Measurements from ENCODE around the gene CRACDL.

CRACDL gene

DNA sequence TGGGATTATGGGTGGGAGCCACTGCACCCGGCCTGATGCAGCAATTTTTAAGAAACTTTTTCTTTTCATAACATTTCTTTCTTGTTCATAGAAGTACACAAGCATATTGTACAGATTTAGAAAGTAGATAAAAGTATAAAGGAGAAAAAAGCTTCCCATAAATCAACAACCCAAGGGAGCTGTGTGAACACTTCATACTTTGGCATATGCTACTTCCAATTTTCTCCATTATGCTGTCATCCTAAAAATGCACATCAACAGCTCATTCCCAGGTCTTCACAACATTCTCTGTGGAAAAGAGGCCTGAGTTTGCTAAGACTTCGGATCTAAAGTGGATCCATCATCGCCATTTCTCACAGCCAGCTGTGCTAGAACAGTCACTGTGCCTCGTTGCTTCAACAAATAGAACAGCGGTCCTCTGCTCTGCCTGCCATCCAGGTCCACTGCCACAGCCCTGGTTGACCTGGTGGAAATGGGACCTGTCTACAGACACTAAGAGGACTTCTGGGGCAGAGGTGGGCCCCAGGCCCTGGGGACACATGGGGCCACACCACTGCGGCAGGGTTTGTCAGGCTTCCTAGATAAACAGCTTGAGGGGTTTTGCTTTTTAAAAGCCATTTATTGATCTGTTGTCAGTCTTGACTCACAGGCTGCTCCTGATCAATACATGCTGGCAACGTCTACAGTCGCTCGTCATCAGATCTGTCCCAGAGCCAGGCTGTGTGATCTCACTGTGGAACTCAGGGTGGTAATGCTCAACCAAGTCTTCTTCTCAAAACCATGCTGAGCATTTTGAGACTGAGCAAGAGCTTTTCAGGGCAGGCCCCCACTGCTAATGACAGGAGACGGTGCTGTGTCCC is 132.4 kb downstream of the CRACDL start:
- no peak for DNase-seq (ENCODE audit: low read depth in 2 of 2)

DNA sequence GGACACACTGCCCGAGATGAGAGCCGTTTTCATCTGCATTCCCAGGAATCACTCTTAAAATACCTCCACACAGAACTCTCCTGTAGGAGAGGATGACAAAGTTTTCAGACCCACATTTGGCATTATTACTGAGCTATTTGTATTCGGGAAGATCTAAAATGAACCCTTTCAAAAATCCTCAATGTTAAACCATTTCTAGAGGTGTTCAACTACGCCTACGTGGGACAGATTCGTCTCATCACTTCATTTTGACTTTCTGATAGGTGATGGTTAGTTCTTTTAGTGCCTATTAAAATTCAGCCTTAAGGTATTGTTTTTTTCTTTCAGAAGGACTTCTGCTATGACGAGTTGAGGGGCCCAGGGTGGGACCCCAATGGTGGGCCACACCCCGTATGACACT is 133.7 kb downstream of the CRACDL start:
- DNase-seq (ENCODE audit: low read depth in 2 of 2), result no peak

DNA sequence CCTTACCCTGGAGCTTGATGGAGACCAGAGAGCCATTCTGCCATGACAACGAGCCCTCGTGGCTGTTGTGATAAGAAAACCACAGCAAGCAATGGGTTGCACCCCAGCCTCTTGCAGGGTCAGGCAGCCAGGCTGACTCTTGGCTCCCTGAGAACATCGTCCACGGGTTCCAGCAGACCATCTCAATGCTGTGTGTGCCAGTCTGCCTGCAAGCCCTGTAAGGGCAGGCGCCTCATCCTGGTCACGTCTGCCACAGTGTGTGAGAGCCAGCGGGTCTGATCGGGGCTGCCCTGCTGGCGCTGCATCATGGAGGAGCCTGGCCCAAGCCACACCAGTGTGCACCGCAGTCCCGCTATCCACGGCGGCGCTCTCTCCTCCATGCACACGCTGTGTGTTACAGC is 134.1 kb downstream of the CRACDL start:
- no peak for DNase-seq (ENCODE audit: low read depth in 2 of 2)

DNA sequence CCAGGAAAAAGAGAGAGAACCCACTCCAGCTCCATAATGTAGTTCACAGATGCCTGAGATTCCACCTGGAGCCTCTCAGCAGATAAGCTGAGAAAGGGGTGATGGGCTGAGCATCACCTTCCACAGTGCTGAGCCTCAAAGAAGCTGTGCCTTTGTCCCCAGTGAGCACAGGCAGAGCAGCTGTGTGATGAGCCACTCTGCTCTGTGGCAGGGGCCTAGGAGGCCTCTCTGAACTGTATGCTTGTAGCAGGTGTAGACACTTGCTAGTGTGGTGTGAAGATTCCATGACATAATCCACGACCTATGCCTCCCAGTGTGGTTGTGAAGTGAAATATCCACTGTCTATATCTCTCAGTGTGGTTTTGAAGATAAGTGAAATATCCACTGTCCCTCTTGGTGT is 134.7 kb downstream of the CRACDL start:
- no peak for DNase-seq (ENCODE audit: low read depth in 2 of 2)

DNA sequence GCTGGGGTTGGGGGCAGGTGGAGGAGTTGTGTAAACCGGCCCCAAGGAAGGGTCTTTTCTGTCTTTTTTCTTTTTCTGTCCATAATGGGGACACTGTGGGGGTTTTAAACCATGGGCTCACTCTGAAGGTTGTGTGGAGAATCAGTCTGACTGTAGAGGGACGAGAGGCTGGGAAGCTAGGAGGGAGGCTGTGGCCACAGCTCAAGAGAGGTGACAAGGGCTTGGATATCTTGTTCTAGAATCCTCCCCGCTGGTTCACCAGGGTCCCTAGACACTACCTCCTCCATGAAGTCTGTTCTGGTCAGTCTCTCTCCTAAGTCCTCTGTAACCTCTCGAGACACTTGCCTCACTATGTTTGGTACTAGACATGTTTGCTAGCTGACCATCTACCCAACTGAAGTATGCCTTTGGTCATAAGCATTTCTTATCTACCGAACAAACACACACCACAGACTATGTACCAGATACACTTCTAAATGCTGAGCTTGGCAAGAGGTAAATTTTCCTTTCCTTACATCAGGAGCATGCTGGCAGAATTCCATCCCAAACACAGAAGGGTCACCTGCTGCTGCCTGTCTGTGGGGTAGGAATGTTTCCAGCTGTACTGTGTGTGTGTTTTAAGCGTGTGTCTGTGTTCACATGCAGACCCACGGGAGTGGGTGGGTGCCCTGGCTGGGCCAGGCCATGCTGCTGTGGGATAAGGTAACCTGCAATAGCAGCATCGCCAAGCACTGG is 135.5 kb downstream of the CRACDL start:
- DNase-seq (ENCODE audit: low read depth in 2 of 2), result no peak

DNA sequence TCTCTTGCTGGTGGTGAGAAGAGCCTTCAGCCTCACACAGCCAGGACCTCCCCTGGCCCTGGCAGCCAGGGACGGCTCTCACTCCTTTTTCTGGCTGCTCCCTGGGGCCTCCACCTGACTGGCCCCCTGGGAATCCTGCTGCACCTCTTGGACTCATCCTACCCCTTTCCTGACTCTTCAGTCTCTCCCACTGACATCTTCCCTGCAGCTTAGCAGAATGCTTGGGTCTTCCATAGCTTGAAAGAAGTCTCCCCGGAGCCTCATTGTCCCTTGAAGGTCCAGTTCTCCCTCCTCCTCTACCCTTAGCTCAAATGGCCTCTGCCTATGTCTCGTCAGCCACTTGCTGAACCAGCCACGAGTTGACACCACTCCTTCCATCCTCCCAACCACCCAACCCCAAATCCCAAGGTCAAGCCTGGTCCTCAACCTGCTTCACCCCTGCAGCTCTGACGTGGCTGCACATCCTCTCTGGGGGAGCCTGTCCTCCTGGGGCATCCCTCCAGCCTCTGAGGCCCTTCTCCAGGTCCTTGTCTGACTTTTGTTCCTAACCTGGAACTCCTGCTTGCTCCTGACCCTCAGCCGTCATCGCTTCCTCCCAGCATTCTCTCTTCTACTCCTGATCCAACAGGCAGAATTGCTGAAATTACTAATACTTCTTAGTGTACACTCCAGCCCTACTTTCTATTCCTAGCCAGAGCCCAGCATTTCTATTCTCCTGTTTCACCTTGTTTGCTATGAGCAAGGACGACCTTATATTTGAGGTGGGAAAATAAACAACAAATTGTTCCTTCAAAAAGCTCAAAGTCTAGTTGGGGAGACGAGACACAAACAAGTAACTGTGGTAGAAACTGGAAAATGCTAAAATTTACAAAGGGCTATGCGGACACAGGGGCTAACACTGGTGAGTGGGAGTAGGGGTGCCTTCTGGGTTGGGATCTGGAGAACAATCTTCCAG is 136.4 kb downstream of the CRACDL start:
- no peak for DNase-seq (ENCODE audit: low read depth in 2 of 2)

DNA sequence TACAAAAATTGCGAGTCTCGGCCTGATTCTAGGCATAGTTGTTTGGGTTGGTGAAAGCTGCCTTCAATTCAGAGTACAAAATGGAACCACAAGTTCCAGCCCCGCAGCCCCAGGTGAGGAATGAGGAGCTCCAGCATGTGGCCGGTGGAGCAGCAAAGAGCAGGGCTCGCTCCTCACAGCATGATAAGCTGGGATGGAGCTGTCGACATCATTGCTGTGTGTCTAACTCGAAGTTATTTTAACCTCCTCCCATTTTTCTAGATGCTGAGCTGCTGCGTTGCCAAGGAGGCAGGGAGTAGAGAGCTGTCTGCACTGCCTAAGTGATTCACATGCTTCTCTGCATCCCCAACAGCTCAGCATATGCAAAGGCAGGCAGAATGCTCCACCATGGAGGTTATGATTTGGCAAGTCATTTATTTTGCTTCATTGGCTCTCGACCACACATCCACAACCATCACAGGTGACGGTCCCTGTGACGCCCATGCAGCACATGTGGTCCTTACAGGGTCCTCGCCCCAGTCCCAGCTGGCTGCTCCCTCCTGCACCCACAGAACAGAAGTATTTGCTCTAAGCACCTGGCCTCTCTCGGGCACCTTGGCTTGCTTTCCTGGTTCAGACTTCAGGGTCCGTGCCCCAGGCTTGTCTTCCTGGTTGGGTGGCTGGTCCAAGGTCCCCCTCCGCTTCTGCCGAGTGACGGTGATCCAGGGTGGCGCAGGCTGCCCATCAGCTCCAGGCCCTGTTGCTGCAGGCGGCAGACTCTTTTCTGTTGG is 139.1 kb downstream of the CRACDL start:
- DNase-seq (ENCODE audit: low read depth in 2 of 2), result no peak

DNA sequence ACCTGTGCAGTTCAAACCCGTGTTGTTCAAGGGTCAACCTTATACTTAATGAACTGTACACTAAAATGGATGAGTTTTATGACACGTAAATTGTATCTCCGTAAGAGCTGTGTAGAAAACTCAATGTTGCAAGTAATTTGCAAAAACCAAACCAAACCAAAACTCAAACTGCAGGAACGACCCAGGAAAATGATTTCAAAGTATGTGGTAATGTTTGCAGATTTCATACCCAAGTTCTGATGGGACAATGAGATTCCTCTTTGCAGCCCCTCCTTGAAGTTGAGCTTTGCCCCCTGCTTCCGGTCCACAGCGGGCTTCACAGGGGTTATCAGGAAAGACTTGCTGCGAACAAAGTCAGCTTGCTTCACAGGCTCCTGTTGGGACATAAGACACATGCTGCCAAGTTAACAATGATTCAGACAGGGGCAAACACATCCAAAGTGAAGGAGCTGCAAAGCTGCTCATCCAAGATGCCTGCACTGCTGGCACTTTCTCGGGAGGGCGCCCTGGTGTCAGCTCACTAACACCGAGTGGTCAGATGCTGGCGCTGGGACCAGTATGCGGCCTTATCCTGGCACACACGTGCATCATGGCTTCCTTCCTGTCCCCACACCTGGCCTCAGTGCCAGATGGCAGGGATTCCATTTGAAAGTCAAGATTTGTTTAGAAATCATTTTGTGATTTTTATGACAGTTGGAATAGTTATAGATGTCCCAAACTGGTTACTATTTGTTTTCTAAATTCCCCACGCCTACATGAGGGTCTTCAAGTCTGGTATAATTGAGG is 139.9 kb downstream of the CRACDL start:
- DNase-seq (ENCODE audit: low read depth in 2 of 2), result no peak

DNA sequence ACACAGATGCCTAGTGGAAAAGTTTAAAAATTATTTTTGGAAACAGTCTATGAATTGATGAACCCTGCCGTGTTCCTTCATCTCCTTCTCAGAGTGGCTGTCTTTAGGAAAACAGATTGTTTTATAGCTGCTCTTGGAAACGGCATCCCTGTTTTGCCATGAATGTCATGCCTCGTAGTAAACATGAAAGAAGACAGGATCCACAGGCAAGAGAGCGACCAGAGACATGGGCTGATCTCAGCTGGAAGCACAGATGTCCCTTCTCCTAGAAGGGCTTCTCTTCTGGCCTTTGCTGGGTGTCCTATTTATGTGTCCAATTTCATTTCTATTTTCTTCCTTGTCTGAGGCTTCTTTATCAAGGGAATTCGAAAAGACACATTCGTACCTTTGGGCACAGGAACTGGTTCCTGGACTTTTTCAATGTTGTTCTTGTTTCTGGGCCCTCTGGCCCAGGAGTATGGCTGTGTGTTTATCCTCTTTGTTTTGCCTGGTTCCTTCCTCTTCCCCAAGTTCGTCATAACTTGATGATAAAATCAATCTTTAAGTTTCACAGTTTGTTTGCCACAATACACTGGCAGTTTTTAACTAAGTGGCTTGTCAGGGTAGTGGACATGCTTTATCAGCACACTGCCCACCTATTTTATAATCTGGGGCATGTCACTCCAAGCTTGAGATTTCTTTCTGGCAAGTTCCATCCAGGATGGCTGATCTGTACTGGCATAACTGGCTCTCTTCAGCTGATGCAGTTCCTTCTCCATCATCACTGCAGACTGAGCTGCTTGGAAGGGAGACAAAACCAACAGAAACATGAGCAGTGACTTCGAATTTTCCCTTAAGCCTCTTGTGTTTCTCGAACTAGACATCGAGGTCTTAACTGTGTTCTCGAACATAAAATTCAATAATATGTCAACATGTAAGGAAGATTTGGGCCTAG is 141.9 kb downstream of the CRACDL start:
- DNase-seq (ENCODE audit: low read depth in 2 of 2), result no peak

DNA sequence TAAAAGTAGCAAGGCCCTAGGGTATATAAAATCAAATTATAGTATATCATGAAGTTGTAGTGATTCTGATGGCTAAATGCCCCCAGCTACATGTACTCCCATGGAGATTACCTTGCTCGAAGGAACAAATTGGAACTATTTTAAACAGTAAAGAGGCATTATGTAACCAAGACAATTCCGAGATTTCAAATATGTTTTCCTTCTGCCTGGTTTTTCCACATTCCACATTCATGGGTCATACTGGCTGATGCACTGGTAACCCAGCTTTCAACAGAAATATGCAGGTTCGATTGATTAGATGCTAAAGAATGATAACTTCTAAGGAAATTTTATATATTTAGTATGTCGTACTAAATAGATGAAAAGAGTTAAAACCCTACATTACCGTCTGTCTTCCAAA is 142.8 kb downstream of the CRACDL start:
- no peak for DNase-seq (ENCODE audit: low read depth in 2 of 2)

DNA sequence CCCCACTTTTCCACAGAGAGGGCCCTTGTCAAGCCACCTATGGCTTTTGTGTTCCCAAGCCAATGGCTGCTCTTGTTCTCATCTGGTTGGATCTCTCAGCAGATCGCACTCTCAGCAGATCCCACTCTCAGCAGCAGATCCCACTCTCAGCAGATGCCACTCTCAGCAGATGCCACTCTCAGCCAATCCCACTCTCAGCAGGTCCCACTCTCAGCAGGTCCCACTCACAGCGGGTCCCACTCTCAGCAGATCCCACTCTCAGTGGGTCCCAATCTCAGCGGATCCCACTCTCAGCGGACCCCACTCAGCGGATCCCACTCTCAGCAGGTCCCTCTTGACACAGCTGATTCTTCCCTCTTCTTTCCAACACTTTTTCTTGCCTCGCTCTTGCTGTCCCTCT is 145.8 kb downstream of the CRACDL start:
- no peak for DNase-seq (ENCODE audit: low read depth in 2 of 2)

DNA sequence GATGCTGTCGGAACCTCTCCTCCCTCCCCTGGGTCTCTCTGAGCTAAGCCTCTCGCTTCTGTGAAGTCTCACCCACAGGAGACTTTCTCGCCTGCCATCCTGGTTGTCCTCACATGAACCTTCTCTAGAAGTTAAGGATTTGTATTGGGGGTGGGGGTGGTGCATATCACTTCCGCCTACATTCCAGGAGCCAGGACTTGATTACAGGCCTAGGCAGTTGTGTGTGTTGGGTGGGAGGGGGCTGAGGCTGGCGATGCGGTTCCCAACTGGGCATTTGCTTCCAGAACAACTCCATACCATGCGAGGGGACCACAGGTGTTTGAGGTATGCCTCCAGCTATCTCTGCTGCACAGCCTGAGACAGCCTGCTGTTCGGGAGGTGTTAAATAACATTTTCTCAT is 148.3 kb downstream of the CRACDL start:
- no peak for DNase-seq (ENCODE audit: low read depth in 2 of 2)

DNA sequence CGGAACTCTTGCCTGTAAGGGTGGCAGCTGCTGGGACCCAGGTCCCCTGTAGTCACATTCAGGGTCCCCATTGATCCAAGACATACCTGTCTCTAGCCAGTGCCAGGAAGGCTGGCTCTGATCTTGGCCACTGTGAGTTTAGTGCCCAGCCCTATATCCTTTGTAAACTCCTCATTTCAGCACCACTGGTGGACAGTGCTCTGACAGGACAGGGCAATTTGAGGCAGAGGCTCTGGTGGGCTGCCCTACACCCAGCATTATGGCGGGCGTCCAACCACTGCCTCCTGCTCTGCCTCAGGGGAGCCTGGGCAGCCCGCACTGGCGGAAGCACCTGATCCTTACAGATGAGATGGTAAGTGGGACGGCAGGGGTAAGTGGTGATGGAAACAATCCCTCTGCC is 149.8 kb downstream of the CRACDL start:
- no peak for DNase-seq (ENCODE audit: low read depth in 2 of 2)

DNA sequence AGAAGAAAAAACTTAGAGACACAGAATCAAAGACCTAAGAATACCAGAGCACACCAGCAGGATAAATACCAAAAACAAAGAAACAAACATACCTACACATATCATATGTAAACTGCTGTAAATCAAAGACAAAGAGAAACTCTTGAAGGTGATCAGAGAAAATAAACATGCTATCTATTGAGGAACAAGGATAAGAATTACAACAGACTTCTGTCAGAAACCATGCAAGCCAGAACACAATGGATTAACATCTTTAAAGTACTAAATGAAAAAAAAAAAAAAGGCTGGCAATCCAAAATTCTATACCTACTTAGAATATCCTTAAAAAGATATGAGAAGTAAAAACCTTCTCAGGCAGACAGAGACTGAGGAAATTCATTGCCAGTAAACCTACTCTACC is 153.5 kb downstream of the CRACDL start:
- DNase-seq (ENCODE audit: low read depth in 2 of 2), result no peak

DNA sequence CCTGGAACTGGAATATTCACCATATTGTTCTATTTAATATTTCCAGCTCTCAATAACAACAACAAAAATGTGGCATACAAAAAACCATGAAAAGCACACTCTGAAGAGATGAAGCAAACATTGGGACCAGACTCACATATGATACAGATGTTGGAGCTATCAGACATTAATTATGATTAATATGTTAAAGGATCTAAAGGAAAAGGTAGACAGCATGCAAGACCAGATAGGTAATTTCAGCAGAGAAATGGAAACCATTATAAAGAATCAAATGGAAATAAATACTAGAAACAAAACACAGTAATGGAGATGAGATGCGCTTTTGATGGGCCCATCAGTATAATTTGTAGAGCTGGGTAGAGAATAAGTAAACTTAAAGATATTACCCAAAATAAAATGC is 154.2 kb downstream of the CRACDL start:
- no peak for DNase-seq (ENCODE audit: low read depth in 2 of 2)

DNA sequence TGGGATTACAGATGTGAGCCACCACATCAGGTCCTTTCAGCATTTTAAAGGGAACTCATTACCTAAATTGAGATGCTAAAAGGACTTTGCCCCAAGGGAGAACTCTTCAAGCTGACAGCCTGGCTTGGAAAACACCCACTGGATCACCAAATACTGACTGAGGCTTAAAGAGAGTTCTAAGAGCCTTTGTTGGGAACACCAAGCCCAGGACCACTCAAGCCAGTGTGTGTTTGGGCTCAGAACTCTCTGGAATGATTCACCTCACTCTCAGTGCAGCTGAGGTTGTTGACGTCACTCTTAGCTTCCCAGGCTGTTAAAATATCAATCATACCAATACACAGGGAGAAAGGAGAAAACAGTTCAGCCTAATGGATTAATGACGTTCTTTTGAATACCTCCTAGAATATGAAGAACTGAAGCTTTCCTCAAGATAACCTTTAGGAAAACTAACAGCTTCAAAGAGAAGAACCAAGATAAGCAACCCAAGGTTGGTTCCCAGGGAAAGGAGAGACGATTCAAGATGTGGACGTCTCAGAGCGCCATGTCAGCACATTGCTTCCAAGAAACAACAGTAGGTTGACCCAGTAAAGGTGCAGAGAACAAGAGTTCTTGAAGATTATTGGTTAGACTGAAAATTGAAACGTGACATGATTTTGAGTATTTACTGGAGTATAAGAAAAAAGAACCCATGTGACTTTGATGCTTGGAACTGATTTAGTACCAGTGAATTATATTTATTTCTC is 157.1 kb downstream of the CRACDL start:
- DNase-seq (ENCODE audit: low read depth in 2 of 2), result no peak

DNA sequence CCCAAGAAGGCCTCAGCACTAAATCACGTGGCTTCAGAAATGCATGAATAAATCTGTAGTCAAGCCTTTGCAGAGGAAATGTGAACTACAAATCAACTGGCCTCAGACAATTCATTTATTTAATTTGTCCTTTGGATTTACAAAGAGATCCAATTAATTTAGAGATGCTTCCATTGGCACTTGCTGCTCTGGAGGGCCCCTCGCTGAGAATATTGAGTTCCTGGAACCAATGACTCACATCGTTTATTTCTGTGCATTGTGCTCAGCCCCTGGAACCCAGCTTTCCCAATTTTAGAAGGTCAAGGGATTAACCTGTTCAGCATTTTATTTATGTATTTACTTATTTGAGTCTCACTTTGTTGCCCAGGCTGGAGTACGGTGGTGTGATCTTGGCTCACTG is 157.9 kb downstream of the CRACDL start:
- no peak for DNase-seq (ENCODE audit: low read depth in 2 of 2)

DNA sequence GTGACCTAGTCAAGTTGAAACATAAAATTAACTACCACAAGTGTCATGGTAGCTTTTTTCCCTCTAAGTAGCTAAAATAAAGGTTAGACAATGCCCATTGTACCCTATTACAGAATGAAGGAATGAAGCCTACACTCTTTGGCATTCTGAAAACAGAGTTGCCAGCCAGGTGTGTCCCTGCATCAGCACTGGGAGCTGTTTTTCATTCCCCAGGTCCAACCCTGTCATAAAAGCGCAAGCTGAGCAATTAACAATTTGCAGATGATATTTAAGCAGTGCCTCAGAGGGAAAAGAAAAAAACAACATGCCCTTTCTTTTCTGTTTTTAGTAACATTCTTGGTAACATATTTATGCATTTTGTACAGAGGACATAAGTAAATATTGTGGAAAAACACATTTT is 158.3 kb downstream of the CRACDL start:
- DNase-seq (ENCODE audit: low read depth in 2 of 2), result no peak

DNA sequence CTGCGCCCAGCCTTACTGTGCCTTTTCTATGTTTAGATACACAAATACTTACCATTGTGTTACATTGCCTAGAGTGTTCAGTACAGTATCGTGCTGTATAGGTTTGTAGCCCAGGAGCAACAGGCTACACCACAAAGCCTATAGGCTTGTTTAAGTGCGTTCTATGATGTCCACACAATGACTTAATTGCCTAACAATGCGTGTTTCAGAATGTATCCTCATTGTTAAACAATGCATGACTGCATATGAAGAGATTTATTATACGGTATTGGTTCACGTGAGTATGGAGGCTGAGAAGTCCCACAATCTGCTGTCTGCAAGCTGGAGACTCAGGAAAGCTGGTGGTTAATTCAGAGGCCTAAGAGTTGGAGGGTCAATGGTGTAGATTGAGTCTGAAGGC is 158.9 kb downstream of the CRACDL start:
- DNase-seq (ENCODE audit: low read depth in 2 of 2), result no peak

Data from activated CD4-positive, alpha-beta T cell treated with anti-CD3 and anti-CD28 coated beads for 24 hours (primary cell).